NCI-H774 (cell line): ENCODE data around the gene TSPAN15.

ENCODE experiments used
- DNase-seq: peaks from one replicate; lab custom pipeline; 2025; lab: John Stamatoyannopoulos, UW

The TSPAN15 gene

DNA sequence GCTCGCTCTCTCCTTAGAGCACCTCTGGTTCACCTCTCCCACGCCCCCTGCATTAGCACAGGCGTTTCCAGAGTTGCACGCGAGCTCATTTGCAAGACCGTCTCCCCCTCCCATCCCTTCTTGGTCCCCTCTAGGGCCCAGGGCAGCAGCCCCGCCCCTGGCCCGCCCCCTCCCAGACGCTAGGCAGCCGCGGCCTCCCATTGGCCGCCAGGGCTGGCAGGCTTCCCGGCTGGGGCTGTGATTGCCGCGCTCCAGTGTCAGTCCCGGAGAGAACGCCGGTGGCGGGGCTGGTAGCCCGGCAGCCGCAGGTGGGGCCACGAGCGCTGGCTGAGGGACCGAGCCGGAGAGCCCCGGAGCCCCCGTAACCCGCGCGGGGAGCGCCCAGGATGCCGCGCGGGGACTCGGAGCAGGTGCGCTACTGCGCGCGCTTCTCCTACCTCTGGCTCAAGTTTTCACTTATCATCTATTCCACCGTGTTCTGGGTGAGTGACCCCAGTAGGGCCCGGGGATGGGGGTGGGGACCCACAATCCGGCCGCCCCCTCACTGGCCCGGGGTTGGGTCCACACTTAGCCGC lies at the start of gene TSPAN15:
TSS of gene TSPAN15 (plus strand) at position 257 of the 575 bp plus-strand sequence. CDS start at position 387, 130 bp downstream.
- peak; percentile 91 for DNase-seq

DNA sequence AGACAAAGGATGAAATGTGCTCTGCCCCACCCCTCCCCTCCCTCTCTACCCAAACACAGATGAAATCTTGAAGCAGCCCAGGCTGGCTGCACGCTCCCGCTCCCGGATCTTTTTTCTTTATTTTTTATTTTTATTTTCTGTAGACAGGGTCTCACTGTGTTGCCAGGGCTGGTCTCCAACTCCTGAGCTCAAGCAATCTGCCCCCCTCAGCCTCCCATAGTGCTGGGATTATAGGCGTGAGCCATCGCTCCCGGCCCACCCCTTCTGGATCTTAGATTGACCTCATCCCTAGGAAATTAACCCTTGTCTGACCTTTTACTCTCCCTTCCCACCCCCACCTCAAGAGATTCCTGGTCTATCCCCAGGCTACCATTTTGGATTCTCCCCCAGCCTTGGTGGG lies 48.9 kb upstream of the TSPAN15 start:
- DNase-seq = no peak

DNA sequence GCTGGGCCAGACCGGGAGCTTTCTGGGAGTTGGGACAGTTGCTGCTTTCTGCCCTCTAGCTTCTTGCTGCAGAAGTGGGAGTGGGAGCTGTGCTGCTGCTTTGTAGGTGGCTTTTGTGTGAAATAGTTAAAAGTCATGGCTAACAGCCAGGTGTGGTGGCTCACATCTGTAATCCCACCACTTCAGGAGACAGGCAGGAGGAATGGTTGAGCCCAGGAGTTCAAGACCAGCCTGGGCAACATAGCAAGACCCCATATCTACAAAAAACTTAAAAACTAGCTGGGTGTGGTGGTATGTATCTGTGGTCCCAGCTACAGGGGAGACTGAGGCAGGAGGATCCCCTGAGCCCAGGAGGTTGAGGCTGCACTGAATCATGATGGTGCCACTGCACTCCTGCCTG lies 48.2 kb upstream of the TSPAN15 start:
- DNase-seq = no peak

DNA sequence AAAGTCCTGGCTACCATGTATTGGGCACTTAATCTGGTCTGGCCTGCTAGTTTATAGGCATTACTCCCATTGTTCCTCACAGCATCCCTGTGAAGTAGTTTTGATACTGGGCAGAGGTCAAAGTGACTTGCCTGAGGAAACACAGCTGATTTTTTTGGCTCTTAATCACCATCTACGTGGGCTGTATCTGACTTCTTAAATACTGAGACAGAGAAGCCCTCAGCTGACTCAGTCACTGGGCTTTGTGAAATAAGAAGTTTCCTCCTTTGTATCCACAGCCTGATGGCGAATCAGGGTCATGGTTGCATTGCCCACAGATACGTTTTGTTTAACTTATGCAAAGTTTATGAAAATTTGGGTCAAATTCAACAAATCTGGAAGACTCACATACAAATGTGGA lies 47.7 kb upstream of the TSPAN15 start:
- no peak for DNase-seq

DNA sequence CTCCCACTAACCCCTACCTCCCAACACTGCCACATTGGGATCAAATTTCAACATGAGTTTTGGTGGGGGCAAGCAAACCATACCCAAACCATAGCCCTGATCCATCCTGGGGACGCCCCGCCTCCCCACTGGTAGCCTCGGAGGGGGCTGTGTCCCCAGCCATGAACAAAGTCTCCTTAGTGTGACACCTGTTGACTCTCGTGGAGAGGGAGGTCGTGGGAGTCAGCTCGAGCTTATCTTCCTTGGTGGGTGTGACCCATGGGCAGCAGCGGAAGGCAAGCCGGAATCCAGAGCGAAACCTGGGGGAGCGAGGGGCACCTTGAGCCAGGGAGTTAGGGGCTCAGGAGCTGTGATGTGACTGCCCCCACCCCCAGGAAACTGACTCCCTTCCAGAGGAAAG lies 46.5 kb upstream of the TSPAN15 start:
- no peak for DNase-seq

DNA sequence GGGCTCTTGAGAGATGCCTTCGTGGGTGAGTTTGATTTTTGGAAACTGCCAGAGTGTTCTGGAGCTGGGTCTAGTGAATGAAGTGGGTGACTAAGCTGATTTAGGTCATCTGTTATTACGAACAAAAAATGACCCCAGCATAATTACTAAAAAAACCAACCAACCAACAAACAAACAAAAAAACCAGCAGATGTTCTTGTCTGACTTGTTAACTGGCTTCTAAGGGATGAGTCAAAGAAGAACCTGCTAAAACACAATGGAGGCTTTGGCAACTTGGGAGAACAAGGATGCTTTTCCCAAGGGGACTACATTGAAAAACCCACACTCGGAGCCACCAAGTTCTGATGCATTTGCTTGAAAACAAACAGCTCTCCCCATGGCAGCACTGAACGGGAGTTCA lies 46.0 kb upstream of the TSPAN15 start:
- DNase-seq = no peak

DNA sequence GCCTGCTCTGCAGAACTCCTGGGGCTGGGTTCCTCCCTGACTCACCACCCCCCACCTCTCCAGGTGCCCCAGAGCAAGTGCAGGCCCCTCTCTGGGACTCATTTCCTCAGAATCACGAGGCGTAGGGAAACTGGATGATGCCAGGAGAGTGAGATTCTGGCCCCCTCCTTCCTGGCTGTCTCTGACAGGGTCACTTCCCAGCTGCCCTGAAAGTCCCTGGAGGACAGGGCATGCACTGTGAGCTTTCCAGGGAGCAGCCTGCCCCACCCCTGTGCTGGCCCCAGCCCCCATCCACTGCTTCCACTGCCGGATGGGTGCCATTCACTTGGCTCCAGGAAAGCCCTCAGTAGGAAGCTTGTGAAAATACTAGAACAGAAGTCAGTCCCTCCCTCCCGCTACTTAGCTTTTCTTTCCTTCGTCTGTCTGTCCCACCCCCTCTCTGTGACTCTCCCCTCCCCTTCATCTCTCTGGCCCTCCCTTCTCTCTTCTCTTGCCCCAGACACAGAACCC lies 44.9 kb upstream of the TSPAN15 start:
- DNase-seq = no peak

DNA sequence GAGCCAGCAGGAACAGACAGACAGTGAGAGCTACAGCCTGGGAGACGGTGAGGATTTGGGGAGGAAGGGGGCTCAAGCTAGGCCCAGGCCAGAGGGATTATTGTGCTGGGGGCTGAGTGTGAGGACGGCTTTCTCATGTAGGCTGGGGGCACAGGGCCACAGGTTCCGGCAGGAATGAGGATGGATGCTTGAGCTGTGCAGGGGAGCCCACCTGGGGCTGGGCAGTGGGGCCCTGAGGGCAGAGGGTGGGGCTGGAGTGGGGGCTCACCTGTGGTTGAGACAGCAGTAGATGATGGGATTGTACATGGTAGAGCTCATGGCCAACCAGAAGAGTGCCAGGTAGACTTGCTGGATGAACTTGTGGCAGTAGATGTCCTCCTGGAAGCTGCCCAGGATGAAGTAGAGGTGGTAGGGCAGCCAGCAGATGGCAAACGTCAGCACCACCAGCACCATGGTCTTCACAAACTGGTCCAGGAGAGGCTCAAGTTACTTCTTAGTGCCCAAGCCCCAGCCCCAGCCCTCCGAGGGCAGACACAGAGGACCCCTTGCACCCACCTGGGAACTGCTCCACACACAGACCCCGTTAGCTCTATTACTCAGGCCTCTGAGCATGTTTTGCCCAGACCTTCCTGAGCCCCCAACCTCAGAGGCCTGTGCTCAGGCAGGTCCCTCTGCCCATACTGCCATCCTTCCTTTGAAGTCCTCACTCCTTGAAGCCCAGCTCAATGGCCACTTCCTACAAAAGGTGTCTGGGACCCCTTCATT lies 44.3 kb upstream of the TSPAN15 start:
- no peak for DNase-seq

DNA sequence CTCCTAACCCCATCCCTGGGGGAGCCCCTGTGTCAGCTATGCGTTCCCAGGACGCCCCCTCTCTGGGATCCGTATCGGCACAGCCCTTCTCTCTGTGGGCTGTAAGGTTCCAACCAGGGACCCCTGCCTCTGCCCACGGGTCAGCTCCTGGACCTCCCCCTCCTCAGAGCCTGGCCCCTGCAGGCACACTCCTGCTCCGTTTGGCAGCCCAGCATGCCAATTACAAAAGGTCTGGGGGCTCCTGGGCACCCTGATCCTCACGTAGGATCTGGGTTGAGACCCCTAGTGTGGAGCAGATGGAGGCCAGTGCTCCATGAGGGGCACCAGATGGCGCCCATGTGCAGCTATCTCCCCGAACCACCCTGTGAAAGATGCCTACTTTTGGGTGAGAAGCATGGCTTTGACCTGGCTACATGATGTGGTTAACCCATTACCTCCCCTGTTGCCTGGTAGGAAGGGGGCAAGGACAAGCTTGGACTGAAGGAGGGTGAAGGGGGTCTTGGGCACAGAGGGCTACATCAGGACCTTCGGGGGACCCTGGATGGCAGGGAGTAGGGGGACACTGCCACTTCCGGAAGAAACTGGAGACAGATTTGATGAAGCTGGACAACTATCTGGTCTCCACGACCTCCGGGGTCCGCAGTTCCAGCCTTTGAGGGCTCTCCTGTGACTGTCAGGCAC lies 43.5 kb upstream of the TSPAN15 start:
- DNase-seq = peak; percentile 10

DNA sequence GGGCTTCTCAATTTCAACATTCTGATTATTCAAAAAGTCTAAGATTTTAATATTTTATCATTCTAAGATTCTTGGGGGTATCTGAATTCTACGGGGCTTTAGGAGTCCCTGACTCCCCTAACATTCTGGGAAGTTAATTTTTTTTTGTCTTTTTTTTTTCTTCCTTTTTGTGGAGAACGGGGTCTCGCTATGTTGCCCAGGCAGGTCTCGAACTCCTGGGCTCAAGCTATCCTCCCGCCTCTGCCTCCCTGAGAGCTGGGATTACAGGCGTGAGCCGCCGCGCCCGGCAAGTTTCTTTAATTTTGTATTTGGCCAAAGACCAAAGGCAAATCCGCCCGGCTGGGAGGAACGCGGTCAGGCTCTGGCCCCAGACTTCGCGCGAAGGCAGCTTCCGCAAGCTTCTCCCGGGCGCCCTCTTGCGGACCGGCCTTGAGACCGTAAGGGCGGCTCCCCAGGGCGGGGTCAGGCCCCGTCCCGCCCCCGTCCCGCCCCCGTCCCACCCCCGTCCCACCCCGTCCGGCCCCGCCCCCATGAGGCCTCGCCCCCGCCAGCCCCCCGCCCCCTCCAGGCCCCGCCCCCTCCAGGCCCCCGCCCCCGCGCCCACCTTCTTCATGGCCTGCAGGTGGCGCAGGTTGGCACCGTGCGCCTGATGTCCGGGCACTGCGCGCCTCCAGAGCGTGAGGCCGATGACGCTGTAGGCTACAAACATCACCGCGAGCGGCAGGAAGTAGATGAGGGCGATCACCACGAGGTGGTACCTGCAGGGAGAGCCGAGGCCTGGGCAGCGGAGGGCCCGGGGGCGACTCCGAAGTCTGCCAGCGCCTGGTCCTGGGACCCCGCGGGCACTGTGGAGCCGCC lies 42.7 kb upstream of the TSPAN15 start:
- peak; percentile 93 for DNase-seq

DNA sequence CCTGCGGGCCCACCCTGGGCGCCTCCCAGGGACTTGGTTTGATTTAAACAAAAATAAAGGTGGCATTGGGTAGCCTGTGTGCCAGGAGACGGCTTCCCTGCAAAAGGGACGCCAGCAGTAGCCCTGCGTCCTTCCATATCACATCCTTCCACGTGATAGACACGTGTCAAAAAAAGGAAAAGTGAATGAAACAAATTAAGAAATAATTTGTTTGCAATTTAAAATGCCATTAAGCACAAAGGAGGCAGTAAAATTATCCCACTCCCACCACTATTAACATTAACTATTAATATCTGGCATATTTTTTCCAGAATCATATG lies 42.1 kb upstream of the TSPAN15 start:
- no peak for DNase-seq

DNA sequence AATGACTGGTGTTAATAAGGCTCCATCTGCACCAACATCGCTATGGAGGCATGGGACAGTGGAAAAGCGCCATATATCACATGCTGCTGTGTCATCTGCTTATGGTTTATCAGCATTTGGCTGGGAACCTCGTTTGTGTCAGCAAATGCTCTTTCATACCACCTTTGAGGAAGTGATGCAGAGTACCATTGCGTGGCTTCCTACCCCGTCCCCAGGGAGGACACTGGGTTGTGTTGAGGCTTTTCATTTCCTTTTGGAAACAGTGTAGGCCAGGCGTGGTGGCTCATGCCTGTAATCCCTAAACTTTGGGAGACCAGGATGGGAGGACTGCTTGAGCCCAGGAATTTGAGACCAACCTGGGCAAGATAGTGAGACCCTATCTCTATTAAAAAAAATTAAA lies 41.3 kb upstream of the TSPAN15 start:
- no peak for DNase-seq

DNA sequence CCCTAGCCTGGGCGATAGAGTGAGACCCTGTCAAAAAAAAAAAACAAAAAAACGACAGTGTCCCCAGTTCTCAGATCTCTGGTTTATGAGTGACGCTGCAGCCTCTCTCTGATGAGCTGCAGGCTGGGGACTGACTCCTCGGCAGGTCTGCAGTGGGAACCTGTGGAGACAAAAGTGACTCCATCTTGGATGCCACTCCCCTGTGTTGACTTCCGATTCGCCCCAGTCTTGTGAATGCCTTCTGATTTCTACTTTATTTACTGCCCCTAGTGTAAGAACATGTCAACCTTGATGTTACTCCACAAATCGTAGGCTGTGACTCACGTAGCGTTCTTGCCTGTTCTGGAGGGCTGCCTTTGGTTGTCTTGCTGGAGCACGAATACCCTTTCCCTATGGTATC lies 40.8 kb upstream of the TSPAN15 start:
- no peak for DNase-seq

DNA sequence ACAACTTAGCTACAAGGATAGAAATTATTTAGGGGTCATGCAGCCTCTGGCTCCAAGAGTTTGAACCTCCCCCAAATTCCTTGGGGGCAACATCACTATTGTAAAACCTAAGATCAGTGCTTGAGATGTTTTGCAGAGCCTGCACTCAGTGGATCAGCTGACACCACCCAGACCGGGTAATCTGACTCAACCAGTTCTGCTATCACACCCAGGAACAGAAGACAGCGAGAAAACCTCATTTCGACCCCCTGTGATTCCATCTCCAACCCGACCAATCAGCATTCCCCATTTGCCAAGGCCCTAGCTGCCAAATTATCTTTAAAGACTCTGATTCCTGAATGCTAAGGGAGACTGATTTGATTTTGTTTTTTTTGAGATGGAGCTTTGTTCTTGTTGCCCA lies 39.8 kb upstream of the TSPAN15 start:
- no peak for DNase-seq

DNA sequence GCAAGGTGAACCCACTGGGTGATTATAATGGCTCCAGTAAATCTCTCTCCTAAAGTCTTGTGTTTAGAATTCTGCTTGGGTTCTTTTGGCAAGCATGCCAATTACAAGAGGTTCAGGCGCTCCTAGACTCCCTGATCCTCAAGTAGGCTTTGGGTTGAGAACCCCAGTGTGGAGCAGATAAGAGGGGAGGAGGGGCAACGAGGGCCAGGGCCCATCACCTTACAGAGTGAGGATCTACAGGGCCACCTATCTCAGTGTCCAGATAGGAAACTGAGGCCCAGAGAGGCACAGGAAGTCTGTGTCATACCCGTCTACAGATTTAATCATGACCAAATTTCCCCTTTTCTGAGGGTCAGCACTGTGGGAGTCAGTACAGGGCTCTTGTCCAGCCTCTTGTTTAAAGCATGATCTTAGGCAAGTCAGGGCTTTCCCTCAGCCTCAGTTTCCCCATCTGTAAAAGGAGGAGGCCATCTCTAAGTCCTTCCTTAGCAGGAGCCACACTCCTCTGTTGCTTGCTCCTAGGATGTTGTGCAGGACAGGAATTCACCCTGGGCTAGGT lies 39.0 kb upstream of the TSPAN15 start:
- no peak for DNase-seq

DNA sequence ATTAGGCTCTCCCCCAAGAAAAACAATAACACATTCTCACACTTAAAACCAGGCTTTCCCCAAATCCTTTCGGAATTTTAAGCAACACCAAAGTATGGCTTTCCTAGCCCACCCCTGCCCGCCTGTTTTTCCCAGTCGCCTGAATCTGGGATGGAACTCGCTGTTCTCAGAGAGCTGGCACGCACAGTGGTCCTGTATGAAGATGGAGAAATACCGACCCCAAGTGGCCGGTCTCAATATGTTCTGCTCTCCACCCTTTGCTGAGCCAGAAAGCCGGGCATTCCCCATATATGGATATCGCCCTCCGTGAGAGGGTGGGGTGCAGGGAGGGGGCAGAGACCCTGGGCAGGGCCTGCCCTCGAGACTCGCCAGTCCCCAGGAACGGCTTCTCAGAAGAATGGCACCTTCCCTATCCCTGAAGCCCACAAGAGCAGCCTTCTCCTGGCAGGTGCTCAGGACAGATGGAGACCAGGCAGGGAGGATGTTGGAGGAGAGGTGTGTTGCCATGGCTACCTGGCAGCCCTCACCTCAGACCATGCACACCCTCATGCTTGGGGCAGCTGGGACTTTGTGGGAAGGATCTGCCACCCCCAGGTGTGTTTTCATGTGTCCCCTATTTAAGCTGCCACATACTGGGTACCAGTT lies 37.9 kb upstream of the TSPAN15 start:
- DNase-seq = peak; percentile 3

DNA sequence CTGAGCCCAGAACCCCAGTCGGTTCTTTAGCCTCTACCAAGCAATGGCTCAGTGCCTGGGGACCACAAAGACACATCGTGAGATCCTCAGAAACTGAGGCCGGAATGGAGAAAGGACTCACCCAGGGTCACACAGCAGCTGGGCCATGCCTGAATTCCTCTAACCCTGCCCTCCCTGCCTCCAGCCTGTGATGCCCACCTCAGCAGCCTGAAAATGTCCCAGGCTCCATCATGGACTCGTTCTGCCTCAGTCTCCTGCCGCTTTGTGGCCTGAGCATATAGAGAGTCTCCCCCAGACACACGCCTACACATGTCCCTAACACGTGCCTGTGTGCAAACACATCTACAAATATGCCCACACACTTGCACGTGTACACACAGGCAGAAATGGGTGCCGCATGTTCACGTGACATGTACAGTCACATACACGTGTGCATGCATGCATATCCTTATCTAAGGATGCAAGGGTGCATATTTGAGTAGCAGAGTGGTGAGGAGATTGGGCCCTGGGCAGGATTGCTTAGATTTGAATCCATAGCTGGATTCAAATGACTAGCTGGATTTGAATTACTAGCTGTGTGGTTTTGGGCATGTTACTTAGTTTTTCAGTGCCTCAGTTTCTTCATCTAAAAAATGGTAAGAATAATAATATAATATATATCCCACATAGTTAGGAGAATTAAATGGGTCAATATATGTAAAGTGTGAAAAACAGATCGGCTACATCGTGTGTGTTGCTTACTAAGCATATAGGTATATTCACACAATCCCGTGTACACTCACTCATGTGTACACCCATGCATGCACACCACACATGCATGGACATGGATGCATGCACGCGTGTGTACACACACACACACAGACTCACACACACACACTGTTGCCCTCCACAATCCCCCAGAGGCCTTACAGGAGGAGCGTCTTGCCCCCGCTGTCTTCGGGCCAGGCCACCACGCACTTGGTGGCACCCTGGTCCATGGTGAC lies 36.9 kb upstream of the TSPAN15 start:
- no peak for DNase-seq

DNA sequence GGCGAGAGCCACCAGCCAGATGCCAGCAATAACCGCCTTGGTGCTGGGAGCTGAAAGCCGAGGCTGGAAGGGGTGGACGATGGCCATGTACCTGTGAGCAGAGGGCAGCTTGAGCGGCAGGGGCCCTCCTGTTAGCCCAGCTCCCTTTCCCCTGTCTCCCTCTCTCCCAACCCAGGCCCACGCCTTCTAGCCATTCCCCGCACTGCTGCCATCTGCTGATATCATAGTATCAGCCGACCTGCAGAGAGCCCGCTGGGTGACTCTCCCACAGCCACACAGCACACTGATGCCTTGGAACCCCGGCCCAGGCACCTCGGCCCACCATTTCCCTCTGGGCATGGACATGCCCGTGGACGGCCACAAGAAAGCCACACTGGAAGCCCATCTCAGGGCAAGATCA lies 36.2 kb upstream of the TSPAN15 start:
- DNase-seq = no peak

DNA sequence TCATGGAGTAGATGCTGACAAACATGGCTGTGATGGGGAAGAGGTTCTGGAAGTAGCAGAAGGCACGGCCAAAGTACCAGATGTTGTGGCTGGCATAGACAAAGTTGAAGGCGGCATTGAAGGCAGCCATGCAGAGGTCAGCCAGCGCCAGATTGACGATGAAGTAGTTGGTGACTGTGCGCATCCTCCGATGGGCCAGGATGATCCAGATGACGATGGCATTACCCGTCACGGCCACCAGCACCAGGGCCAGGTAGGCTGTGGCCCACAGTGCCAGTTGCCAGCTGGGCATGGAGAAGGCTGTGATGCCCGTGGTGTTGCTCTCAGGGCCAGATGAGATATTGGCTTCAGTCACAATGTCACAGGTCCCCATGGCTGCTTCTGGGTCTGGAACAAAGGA lies 35.3 kb upstream of the TSPAN15 start:
- DNase-seq = no peak

DNA sequence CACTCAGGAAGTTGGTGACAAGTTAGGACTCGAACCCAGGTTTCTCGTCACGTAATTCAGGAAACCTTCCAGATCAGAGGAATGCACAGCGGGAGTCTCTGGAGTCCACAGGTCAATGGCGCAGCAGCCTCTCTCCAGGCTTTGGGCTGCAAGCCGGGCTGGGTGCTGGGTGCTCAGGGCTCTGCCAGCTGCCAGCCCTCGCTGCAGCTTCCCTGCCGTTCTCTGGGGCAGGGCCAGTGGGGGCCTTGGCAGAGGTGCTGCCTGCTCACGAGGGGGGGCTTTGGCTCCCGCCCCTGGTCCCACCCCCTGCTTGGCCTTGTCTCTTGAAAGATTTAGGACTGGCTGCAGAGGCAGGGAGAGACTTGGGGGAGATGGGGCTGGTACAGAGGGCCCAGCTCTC lies 34.6 kb upstream of the TSPAN15 start, which contains the start of gene TACR2:
TSS of gene TACR2 (minus strand) at position 224 of the 400 bp plus-strand sequence. CDS start 595 bp downstream, outside the sequence.
- no peak for DNase-seq
